Activated CD8-positive, alpha-beta memory T cell treated with anti-CD3 and anti-CD28 coated beads, Interleukin-2, amount 50 U/mL, for 4 hours (primary cell): ENCODE measurements around the gene OR9A4.
"Not testable (repeated sequence)": the region's sequence is repeated elsewhere in the genome, so short reads cannot be mapped to it uniquely, and the experiment has no call there.

Experiments used
- DNase-seq: peaks from one replicate; pipeline ENCODE4 v3.0.0-alpha.2; 2020

OR9A4 gene, protein sequence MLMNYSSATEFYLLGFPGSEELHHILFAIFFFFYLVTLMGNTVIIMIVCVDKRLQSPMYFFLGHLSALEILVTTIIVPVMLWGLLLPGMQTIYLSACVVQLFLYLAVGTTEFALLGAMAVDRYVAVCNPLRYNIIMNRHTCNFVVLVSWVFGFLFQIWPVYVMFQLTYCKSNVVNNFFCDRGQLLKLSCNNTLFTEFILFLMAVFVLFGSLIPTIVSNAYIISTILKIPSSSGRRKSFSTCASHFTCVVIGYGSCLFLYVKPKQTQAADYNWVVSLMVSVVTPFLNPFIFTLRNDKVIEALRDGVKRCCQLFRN

DNA sequence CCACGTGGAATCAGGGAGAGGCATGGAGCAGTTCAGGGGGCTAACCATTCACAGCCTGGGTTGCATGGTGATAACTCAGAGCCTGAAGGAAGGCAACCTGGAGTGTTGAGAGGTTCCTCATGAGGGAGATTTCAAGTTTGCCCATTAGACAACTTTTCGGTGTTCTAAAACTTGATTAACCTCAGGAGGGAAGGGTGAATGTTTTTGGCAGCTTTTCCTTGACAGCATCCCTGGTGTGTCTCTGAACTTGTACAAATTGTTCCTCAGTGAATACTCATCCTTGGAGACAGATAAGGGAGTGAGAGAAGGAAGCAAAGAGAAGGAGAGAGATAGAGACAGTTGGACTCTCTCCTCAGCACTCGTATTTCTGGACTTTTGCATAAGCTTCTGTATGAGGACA is at the start of gene OR9A4:
Gene OR9A4, plus strand, starts transcription at position 301 of the 400 bp plus-strand sequence. CDS start 2,477 bp downstream, outside the sequence.
- DNase-seq: no peak

- DNase-seq: no peak
Observed at GRCh38 chr7:141866974-141867373, 49.2 kb upstream of the OR9A4 start.

- no peak for DNase-seq
Observed at GRCh38 chr7:141872931-141873330, 43.3 kb upstream of the OR9A4 start.

DNA sequence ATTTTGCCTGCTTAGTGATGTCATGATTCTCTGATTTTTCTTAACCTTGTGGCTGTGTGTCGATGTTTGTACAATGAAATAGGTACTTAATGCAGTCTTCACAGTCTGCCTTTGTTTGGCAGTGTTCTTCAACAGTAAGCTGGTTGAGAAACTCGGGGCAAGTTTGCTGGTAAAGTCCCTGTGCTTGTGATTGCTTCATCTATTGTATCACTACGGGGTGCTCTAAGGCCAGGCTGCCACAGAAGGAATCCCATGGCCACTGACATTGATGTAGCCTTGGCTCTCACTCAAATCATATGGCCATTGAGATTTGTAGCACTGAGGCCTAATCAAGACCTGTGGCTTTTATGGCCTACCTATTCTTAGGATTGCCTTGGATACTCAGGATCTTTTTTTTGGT is 41.4 kb upstream of the OR9A4 start:
- DNase-seq: no peak

GRCh38 chr7:141875453-141875852 is 40.7 kb upstream of the OR9A4 start:
- no peak for DNase-seq

- no peak for DNase-seq
Observed at GRCh38 chr7:141876371-141876770, 39.8 kb upstream of the OR9A4 start.

DNA sequence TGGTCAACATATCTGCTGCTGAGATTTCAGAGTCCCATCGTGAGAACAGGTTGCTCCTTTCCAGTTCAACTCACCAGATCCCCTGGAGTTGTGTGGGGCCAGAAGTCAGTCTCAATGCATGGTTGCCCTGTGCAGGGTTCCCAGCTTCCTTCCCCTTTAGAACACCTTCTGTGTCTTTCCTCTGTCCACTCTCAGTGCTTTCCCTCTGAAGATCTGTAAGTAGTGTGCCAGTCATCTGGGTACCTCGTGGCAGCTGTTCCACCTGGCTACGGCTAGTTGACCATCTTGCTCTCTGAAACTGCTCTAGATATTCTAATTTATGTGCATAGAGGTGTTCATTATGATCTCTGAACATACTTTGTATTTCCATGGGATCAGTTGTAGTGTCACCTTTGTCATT is 38.8 kb upstream of the OR9A4 start:
- no peak for DNase-seq

DNA sequence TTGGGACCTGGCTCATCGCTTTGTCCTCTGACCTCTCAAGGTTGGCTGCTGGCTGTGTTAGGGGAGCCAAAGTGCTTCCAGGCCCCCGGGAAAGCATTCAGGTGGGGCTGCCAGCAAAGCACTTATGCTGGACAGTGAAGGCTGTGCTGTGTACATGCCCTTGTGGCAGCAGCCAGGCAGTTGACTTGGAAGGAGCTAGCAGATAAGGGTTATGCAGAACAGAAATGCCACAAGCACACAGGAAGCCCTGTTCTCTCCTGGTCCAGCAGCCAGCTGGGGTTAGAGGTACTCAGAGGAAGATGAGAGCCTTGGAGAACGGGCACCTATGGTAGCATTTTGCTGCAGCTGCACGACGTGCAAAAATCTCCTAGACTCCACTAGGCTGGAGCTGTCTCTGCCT is 35.2 kb upstream of the OR9A4 start:
- DNase-seq: no peak

DNA sequence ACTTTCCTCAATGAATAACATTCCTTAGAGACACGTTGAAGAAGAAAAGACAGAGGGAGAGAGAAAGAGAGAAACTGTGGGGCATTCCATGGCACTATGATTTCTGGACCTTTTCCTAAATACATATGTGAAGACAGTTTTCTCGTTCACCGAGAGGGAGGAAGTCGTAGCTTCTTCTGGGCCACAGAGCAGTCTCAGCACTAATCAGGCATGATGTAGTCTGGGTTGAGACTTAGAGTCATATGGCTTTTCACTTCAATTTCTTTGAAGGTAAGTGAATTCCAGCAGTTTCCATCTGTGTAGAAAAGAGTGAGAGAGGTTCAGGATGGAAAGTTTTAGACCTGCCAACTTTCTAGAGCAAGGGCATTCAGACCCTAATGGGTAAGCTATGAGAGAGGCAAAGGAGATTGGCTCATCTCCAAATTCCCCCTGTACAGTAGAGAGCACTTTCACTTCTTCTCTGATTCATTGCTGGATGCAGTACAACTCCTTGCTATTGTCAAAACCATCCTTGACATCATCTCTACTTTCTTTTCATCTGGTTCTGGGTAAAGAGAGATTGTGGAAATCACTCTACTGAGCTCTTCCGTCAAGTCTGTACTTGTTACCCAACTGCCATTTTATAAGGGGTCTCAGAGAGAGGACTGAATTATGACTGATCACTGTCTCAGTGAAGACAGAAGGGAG is 31.5 kb upstream of the OR9A4 start:
- no peak for DNase-seq

GRCh38 chr7:141889321-141889720 is 26.9 kb upstream of the OR9A4 start:
- no peak for DNase-seq

DNA sequence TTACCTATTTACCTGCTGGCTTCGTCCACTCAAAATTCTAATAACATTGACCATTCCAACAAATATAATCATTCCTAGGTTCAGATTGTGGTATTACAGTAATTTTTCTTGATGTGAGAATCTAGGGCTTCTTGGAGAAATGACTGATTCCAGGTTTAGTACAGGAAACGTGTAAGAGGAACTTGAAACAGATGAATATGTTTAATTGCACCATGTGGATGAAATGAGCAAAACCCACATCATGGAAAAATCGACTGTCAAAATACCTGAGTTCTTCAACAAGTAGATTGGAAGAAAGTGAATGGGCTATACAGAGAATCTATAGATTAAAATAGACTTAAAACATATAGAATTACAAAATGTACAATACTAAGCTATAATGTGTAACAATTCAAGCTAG is 24.9 kb upstream of the OR9A4 start:
- DNase-seq: no peak

DNA sequence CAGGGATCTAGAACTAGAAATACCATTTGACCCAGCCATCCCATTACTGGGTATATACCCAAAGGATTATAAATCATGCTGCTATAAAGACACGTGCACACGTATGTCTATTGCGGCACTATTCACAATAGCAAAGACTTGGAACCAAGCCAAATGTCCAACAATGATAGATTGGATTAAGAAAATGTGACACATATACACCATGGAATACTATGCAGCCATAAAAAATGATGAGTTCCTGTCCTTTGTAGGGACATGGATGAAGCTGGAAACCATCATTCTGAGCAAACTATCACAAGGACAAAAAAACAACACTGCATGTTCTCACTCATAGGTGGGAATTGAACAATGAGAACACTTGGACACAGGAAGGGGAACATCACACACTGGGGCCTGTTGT is 16.8 kb upstream of the OR9A4 start:
- DNase-seq: not testable (repeated sequence)

GRCh38 chr7:141906285-141906684 is 9.9 kb upstream of the OR9A4 start:
- no peak for DNase-seq

DNA sequence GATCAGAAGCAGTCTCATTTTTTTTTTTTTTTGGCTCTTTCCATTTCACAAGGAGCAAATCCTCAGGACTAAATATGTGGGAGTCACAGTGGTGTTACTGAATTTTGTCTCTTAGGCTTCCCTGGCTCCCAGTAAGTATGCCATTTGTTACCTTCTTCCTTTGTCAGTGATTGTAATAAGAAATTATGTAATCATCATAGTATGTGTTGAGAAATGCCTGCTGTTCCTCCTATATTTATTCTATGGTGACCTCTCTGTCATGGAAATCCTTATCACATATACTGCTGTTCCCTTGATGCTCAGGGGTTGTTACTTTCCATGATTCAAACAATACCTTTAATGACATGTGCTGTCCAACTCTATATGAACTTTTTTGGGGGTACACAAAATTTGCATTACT is 4.8 kb upstream of the OR9A4 start:
- DNase-seq: no peak

DNA sequence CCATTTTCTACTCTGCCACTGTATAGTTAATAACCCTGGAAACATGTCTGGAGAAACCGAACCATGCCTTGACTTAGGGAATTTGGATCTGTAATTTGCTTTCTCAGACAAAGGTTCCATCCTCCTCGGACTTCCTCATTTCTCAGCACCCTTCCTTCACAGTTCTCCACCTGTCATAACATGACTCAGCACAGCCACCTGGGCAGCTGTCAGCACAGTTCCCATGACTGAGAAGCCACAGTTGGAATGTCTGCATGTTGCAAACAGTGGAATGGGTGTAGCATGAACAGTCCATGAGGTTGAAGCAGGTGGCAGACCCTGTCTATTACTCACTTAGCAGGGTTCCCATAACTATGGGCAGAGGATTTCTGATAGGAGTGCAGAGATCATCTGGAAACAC is 634 bp upstream of the OR9A4 start:
- DNase-seq: no peak

GRCh38 chr7:141920281-141920680 is 4.1 kb downstream of the OR9A4 start:
- DNase-seq: no peak

DNA sequence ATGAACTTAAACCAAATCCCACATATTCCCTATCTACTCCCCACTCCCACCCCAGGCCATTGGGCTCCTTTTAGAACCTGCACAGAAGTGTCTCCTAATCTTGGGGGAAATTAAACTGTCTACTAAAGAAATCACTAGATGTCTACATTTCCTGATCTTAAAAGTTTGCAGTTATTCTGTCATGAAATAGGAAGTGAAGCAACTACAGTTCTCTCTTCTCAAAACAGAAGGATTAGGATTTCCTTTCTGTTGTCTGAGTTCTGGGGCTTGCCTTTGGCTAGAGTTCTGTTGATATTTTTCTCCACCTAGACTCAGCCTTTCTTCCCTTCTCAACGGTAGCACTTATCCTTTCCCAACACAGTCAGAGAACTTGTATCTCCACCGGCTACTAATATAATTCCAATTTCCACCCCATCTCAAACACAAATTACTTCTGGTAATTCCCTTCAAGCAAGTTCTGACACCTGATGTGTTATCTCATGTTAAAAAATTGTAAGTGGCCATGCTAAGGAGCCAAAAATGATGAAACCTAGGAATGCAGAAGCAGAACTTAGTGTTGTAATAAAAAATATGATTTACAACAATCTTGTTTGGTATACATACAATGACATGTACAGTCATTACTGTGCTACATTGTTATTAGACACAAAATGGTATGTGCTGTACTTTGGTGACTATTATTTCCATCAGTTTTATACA is 12.1 kb downstream of the OR9A4 start:
- no peak for DNase-seq

DNA sequence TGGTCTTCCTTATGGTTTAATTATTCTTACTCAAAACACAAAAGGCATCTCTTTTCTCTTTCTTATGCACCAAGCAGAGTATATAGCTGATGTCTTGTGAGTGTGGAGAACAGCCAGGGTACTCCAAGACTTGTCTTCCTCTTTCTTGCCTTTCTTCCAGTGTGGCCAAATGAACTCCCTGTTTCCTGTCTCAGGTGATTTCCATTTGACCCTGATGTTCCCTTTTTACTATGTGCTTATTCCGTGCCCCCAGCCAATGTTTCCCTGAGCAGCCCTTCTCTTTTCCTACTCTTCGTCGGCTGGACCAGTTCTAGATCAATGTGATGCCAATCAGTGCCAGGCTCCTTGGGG is 12.6 kb downstream of the OR9A4 start:
- no peak for DNase-seq

DNA sequence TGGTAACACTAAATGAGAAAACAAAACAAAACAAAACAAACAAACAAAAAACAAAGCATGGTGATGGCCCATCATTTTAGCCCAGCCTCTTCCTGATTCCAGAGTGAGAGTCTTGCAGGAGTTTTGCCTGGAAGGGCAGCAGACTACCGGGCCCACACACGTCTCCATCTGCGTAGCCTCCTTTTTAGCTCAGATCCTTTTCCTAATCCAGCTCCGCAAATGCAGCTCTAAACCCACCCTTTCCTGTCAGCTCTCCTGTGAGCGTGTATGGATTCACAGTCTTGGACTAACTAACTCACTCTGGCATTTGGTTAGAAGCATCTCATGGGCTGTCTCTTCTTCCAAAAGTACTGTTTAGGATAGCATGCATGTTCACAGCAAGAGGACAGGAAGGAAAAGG is 14.0 kb downstream of the OR9A4 start:
- DNase-seq: no peak

- DNase-seq: no peak
Observed at GRCh38 chr7:141941075-141941474, 24.9 kb downstream of the OR9A4 start.

DNA sequence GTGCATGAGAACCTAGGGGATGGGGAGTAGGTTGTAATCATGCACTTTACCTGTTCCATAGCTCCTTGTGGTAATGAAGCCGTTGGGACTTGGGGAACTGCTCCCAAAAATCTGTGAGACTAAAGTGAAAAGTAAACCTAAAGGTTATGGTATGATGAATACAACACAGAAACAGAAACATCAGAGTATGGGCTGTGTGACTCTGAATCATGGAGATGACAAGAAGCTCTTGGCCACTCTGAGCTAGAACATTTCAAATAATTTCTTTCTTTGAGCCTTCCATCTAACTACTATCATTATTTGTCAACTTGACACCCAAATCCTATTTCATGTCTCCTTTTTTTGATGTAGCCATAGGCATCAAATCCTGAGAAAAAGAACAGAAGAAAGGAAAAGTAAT is 27.6 kb downstream of the OR9A4 start:
- DNase-seq: no peak

DNA sequence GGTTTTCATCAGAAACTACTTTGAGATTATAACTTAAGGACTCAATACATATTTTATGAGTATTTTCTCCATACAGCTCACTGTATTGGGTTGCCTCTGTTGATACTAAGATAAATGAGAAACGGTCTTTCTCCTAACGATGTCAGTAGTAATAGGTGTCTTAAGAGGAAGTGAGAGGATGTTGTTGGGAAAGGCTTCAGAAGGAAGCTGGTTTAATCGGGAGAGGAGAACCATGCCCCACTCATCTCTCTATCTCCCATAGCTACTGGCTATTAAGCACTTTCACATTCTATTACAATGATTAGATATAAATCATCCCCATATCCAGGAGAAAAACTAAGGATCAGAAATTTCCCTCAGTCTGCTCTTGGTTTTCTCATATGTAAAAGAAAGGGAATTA is 28.6 kb downstream of the OR9A4 start:
- DNase-seq: no peak

- no peak for DNase-seq
Observed at GRCh38 chr7:141945356-141945755, 29.2 kb downstream of the OR9A4 start.

GRCh38 chr7:141946796-141947195 is 30.6 kb downstream of the OR9A4 start, which contains the start of gene CLEC5A:
Gene CLEC5A, minus strand, starts transcription at chr7:141946974. Its CDS starts 682 bp downstream, at chr7:141946292.
- DNase-seq: no peak
